Measurements from ENCODE around the gene LAMA1. TPM values are rescaled to one million over a fixed set of nuclear protein-coding genes. Genes with fewer than 3 reads are reported as not detected.

The LAMA1 gene
- total RNA-seq, 1 experiment from 2014 or later, result not detected

DNA sequence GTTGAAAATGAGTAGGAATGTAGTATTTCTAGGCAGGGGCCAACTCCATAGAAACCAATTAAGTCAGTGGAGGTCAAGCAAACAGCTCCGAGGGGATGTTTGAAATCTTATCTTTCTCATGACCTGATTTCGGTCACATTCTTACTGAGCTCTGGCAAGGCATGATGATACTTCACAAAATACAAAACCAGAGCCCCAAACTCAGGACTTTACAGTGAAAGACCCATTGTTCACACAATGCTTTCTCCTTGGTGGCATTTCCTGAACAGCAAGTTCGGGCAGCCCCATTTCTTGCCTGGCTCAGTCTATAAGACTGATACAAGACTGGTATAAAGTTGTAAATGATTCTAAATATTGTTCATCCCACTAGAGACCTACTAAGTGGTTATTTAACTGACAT, 53.3 kb downstream of the LAMA1 start:
- no peaks in the 10 kb centered on the region for H3K36me3 ChIP-seq (ENCODE audit: insufficient read depth, low read length, poor library complexity, severe bottlenecking)
- BruUV-seq (replicated peaks), result no TSS peak
- POLR2A ChIA-PET (ENCODE audit: low non-redundant PET), result no interaction called here
- DNase-seq (ENCODE audit: low spot score), result no peak
- no peak overlapping the region for H3K4me3 ChIP-seq (ENCODE audit: low read depth, low read length, poor library complexity, severe bottlenecking)
- CTCF ChIA-PET, result no interaction called here
- H3K27me3 ChIP-seq (replicated peaks; ENCODE audit: insufficient read depth, low read depth, low read length, poor library complexity), result no peaks in the 10 kb centered on the region
- no peak overlapping the region for H3K27ac ChIP-seq (ENCODE audit: low read depth, low read length, poor library complexity, severe bottlenecking)
- H3K9me3 ChIP-seq (ENCODE audit: low read depth, low read length, poor library complexity, severe bottlenecking), result peaks cover 36% of the 10 kb centered on the region
- intact Hi-C loops (cut with micrococcal nuclease; ENCODE audit: unreplicated experiment), result no loop called here
- no peaks in the 10 kb centered on the region for H3K4me1 ChIP-seq (ENCODE audit: insufficient read depth, low read length, poor library complexity, severe bottlenecking)
- TF ChIP-seq EZH2 (IDR thresholded peaks at IDR 0.05; ENCODE audit: borderline replicate concordance, low read depth, low read length, poor library complexity, severe bottlenecking), result no peak
- TF ChIP-seq CTCF (conservative IDR thresholded peaks at IDR 0.05; ENCODE audit: low read depth, low read length), result no peak

- TF ChIP-seq EZH2 (IDR thresholded peaks at IDR 0.05; ENCODE audit: borderline replicate concordance, low read depth, low read length, poor library complexity, severe bottlenecking) (no peak), CTCF (conservative IDR thresholded peaks at IDR 0.05; ENCODE audit: low read depth, low read length) (no peak)
- intact Hi-C loops (cut with micrococcal nuclease; ENCODE audit: unreplicated experiment), result no loop called here
- Histone ChIP-seq H3K4me1 (ENCODE audit: insufficient read depth, low read length, poor library complexity, severe bottlenecking) (no peaks in the 10 kb centered on the region), H3K27me3 (replicated peaks; ENCODE audit: insufficient read depth, low read depth, low read length, poor library complexity) (no peaks in the 10 kb centered on the region), H3K36me3 (ENCODE audit: insufficient read depth, low read length, poor library complexity, severe bottlenecking) (no peaks in the 10 kb centered on the region), H3K27ac (ENCODE audit: low read depth, low read length, poor library complexity, severe bottlenecking) (no peak overlapping the region), H3K9me3 (ENCODE audit: low read depth, low read length, poor library complexity, severe bottlenecking) (peaks cover 44% of the 10 kb centered on the region), H3K4me3 (ENCODE audit: low read depth, low read length, poor library complexity, severe bottlenecking) (no peak overlapping the region)
- POLR2A ChIA-PET (ENCODE audit: low non-redundant PET), result no interaction called here
- CTCF ChIA-PET, result no interaction called here
- DNase-seq (ENCODE audit: low spot score), result no peak
- no TSS peak for BruUV-seq (replicated peaks)
These were observed 54.8 kb downstream of the LAMA1 start for GRCh38 chr18:7062811-7063210.

- Histone ChIP-seq H3K27ac (ENCODE audit: low read depth, low read length, poor library complexity, severe bottlenecking) (no peak overlapping the region), H3K9me3 (ENCODE audit: low read depth, low read length, poor library complexity, severe bottlenecking) (peaks cover 45% of the 10 kb centered on the region), H3K36me3 (ENCODE audit: insufficient read depth, low read length, poor library complexity, severe bottlenecking) (no peaks in the 10 kb centered on the region), H3K4me3 (ENCODE audit: low read depth, low read length, poor library complexity, severe bottlenecking) (no peak overlapping the region), H3K27me3 (replicated peaks; ENCODE audit: insufficient read depth, low read depth, low read length, poor library complexity) (no peaks in the 10 kb centered on the region), H3K4me1 (ENCODE audit: insufficient read depth, low read length, poor library complexity, severe bottlenecking) (no peaks in the 10 kb centered on the region)
- CTCF ChIA-PET, result no interaction called here
- TF ChIP-seq EZH2 (IDR thresholded peaks at IDR 0.05; ENCODE audit: borderline replicate concordance, low read depth, low read length, poor library complexity, severe bottlenecking), result no peak
- no peak for TF ChIP-seq CTCF (conservative IDR thresholded peaks at IDR 0.05; ENCODE audit: low read depth, low read length)
- POLR2A ChIA-PET (ENCODE audit: low non-redundant PET), result no interaction called here
- no TSS peak for BruUV-seq (replicated peaks)
- no peak for DNase-seq (ENCODE audit: low spot score)
- intact Hi-C loops (cut with micrococcal nuclease; ENCODE audit: unreplicated experiment), result no loop called here
These were observed 55.4 kb downstream of the LAMA1 start for GRCh38 chr18:7062236-7062635.
